H1 (cell line): ENCODE data around the gene ZNF512B. TPM values are rescaled to one million over a fixed set of nuclear protein-coding genes. Genes with fewer than 3 reads are reported as not detected.
A peak's percentile ranks its signal among the peaks of the same experiment; 100 is the strongest.

Source experiments
- CTCF ChIA-PET: fragments of 300-600 bp; sonication (Branson Sonifier 250); formaldehyde crosslinking; loops from one replicate; lab custom pipeline; 2021; ENCODE audit not compliant: partially characterized antibody; lab: Charles Lee
- POLR2A ChIA-PET: fragments of 300-600 bp; sonication (Branson Sonifier 250); formaldehyde crosslinking; loops from one replicate; lab custom pipeline; 2021; ENCODE audit warnings: inconsistent platforms; ENCODE audit not compliant: partially characterized antibody; lab: Charles Lee
- DNase-seq, 2 experiments: peaks; one replicate each; pipeline versions ENCODE4 v3.0.0 to v3.0.0-alpha.2; 2010 to 2022; ENCODE audit warnings: low spot score in 2 of 2, low read depth in 1 of 2, mixed read lengths in 1 of 2
- FAIRE-seq: peaks from 2 replicates; lab custom pipeline; 2011; peaks lifted over from hg19 to GRCh38; lab: Jason Lieb, UNC
- H2AFZ ChIP-seq: 2 replicates; pipeline ENCODE4 v1.8.1; 2012; ENCODE audit warnings: low read length, inconsistent platforms
- H2AK5ac ChIP-seq: 2 replicates; pipeline ENCODE4 v1.6.1; 2013; ENCODE audit warnings: low read depth, low read length
- H2BK120ac ChIP-seq: replicated peaks from 2 replicates; pipeline ENCODE3; 2013; ENCODE audit warnings: low read depth, low read length, inconsistent platforms
- H2BK12ac ChIP-seq: 2 replicates; pipeline ENCODE4 v1.6.1; 2013; ENCODE audit warnings: low read depth, low read length
- H2BK15ac ChIP-seq: 2 replicates; pipeline ENCODE4 v1.6.1; 2013; ENCODE audit warnings: low read length
- H2BK20ac ChIP-seq: 2 replicates; pipeline ENCODE4 v1.6.1; 2013; ENCODE audit warnings: low read length
- H2BK5ac ChIP-seq: 2 replicates; pipeline ENCODE4 v1.6.1; 2013; ENCODE audit warnings: low read depth, low read length
- H3K14ac ChIP-seq: 2 replicates; pipeline ENCODE4 v1.6.1; 2013; ENCODE audit warnings: inconsistent platforms; ENCODE audit not compliant: insufficient read length
- H3K18ac ChIP-seq: 2 replicates; pipeline ENCODE4 v1.6.1; 2013; ENCODE audit warnings: low read length; ENCODE audit errors: extremely low read depth
- H3K23ac ChIP-seq: 2 replicates; pipeline ENCODE4 v1.6.1; 2013; ENCODE audit warnings: inconsistent platforms; ENCODE audit not compliant: insufficient read length
- H3K23me2 ChIP-seq: 2 replicates; pipeline ENCODE4 v1.6.1; 2013; ENCODE audit warnings: low read depth, low read length
- H3K27ac ChIP-seq: 2 replicates; pipeline ENCODE4 v1.6.1; 2011; ENCODE audit warnings: low read depth, low read length, inconsistent platforms
- H3K27me3 ChIP-seq, 4 experiments: replicated peaks in 1 of 4; 1 replicate in 1 of 4; 2 replicates in 3 of 4; pipeline versions ENCODE4 v1.6.1 to v1.8.1; 2011 to 2013; ENCODE audit warnings: low read length in 3 of 4, mild to moderate bottlenecking in 3 of 4, inconsistent platforms in 2 of 4, mixed read lengths in 2 of 4, moderate library complexity in 1 of 4; ENCODE audit not compliant: control insufficient read depth in 3 of 4, insufficient read depth in 3 of 4; ENCODE audit errors: extremely low read depth in 1 of 4
- H3K36me3 ChIP-seq, 4 experiments: 2 replicates each; pipeline versions ENCODE4 v1.6.1 to v1.8.1; 2011 to 2013; ENCODE audit warnings: mild to moderate bottlenecking in 4 of 4, low read length in 3 of 4, moderate library complexity in 2 of 4, control low read depth in 1 of 4, inconsistent platforms in 1 of 4; ENCODE audit not compliant: insufficient read depth in 4 of 4, control insufficient read depth in 2 of 4
- H3K4ac ChIP-seq: replicated peaks from 2 replicates; pipeline ENCODE3; 2013; ENCODE audit warnings: low read length, low read depth, mixed read lengths, inconsistent platforms; ENCODE audit not compliant: insufficient read length
- H3K4me1 ChIP-seq, 4 experiments: replicated peaks in 1 of 4; 1 replicate in 1 of 4; 2 replicates in 3 of 4; pipeline versions ENCODE4 v1.6.1 to v1.8.1; 2011 to 2013; ENCODE audit warnings: low read length in 3 of 4, inconsistent platforms in 2 of 4, mixed read lengths in 1 of 4; ENCODE audit not compliant: insufficient read depth in 4 of 4, control insufficient read depth in 3 of 4
- H3K4me2 ChIP-seq, 2 experiments: 2 replicates each; pipeline versions ENCODE4 v1.6.1 to v1.8.1; 2011 to 2013; ENCODE audit warnings: low read depth in 2 of 2, low read length in 2 of 2, control low read depth in 1 of 2, inconsistent platforms in 1 of 2, mild to moderate bottlenecking in 1 of 2; ENCODE audit not compliant: insufficient read depth in 1 of 2
- H3K4me3 ChIP-seq, 4 experiments: fragments of 200-600, 300-600 bp in 1 of 4; sonication (generic), shearing (Covaris generic), sonication (Bioruptor Twin) in 1 of 4; 2 replicates each; pipeline versions ENCODE4 v1.5.1 to v1.8.1; 2011 to 2016; ENCODE audit warnings: low read length in 4 of 4, low read depth in 3 of 4, control low read depth in 2 of 4, inconsistent platforms in 2 of 4, mild to moderate bottlenecking in 2 of 4, mixed read lengths in 1 of 4, moderate library complexity in 1 of 4; ENCODE audit not compliant: insufficient read depth in 2 of 4; ENCODE audit errors: extremely low read depth in 1 of 4
- H3K56ac ChIP-seq: replicated peaks from 2 replicates; pipeline ENCODE3; 2013; ENCODE audit warnings: low read depth, mild to moderate bottlenecking, mixed read lengths, low read length, inconsistent platforms; ENCODE audit not compliant: insufficient read length
- H3K79me1 ChIP-seq: 2 replicates; pipeline ENCODE4 v1.6.1; 2013; ENCODE audit warnings: low read depth, low read length, control low read depth
- H3K79me2 ChIP-seq, 2 experiments: 2 replicates each; pipeline versions ENCODE4 v1.6.1 to v1.8.1; 2012 to 2013; ENCODE audit warnings: low read length in 2 of 2, mild to moderate bottlenecking in 2 of 2, inconsistent platforms in 1 of 2; ENCODE audit not compliant: insufficient read depth in 2 of 2, control insufficient read depth in 1 of 2
- H3K9ac ChIP-seq, 4 experiments: replicated peaks in 1 of 4; 1 replicate in 1 of 4; 2 replicates in 3 of 4; pipeline versions ENCODE4 v1.6.1 to v1.8.1; 2011 to 2013; ENCODE audit warnings: low read depth in 3 of 4, low read length in 3 of 4, control low read depth in 2 of 4, mild to moderate bottlenecking in 2 of 4, moderate library complexity in 2 of 4, inconsistent platforms in 1 of 4; ENCODE audit errors: extremely low read depth in 1 of 4
- H3K9me3 ChIP-seq, 2 experiments: 2 replicates each; pipeline versions ENCODE4 v1.6.1 to v1.8.1; 2012 to 2013; ENCODE audit warnings: mild to moderate bottlenecking in 2 of 2, moderate library complexity in 2 of 2, control low read depth in 1 of 2, inconsistent platforms in 1 of 2, low read depth in 1 of 2, low read length in 1 of 2, mixed read lengths in 1 of 2; ENCODE audit not compliant: insufficient read depth in 2 of 2
- H4K20me1 ChIP-seq, 2 experiments: replicated peaks in 1 of 2; 2 replicates each; pipeline versions ENCODE3 to v1.8.1; 2011 to 2013; ENCODE audit warnings: inconsistent platforms in 2 of 2, low read length in 2 of 2, mild to moderate bottlenecking in 1 of 2; ENCODE audit not compliant: insufficient read depth in 2 of 2, control insufficient read depth in 1 of 2
- H4K5ac ChIP-seq: 2 replicates; pipeline ENCODE4 v1.6.1; 2013; ENCODE audit warnings: low read length, low read depth, mixed read lengths, inconsistent platforms; ENCODE audit not compliant: insufficient read length
- H4K8ac ChIP-seq: 2 replicates; pipeline ENCODE4 v1.8.0; 2013; ENCODE audit warnings: mild to moderate bottlenecking, moderate library complexity, low read length, inconsistent platforms; ENCODE audit not compliant: insufficient read depth; ENCODE audit errors: extremely low read depth
- H4K91ac ChIP-seq: replicated peaks from 2 replicates; pipeline ENCODE3; 2013; ENCODE audit warnings: low read length, mixed read lengths, inconsistent platforms; ENCODE audit not compliant: insufficient read length
- CREB1 ChIP-seq: IDR thresholded peaks from 2 replicates; pipeline ENCODE4 v1.6.1; 2012; ENCODE audit warnings: inconsistent platforms
- EZH2 ChIP-seq: fragments of 200-600 bp; sonication (generic); IDR thresholded peaks from 2 replicates; pipeline ENCODE4 v1.7.1; 2012; ENCODE audit warnings: low read depth, mild to moderate bottlenecking, moderate library complexity, low read length, inconsistent platforms; ENCODE audit not compliant: severe bottlenecking
- PHF8 ChIP-seq: fragments of 200-600 bp; sonication (generic); conservative IDR thresholded peaks from 2 replicates; pipeline ENCODE4 v1.7.1; 2012; ENCODE audit warnings: low read depth, mild to moderate bottlenecking, inconsistent platforms, low read length, moderate library complexity
- RBBP5 ChIP-seq: IDR thresholded peaks from 2 replicates; pipeline ENCODE4 v1.7.1; 2012; ENCODE audit warnings: low read depth, mild to moderate bottlenecking, inconsistent platforms, low read length, moderate library complexity, borderline replicate concordance
- SIN3A ChIP-seq, 2 experiments: IDR thresholded peaks in 1 of 2; conservative IDR thresholded peaks in 1 of 2; 2 replicates each; pipeline ENCODE4 v1.6.1; 2011 to 2012; ENCODE audit warnings: low read length in 2 of 2, improper control_type of control experiment in 1 of 2, low read depth in 1 of 2, mild to moderate bottlenecking in 1 of 2
- SP1 ChIP-seq: IDR thresholded peaks from 2 replicates; pipeline ENCODE4 v1.6.1; 2011; ENCODE audit warnings: low read depth, low read length
- WGBS, 2 experiments: shearing (Covaris generic) in 1 of 2; methylation state at CpG; one replicate each; pipeline versions ENCODE4 v1.1.6 to v1.1.7; 2013 to 2015; ENCODE audit warnings: low lambda C conversion rate in 2 of 2, mixed read lengths in 2 of 2, inconsistent platforms in 1 of 2, low coverage in 1 of 2, missing lambda C conversion rate in 1 of 2; ENCODE audit not compliant: insufficient replicate concordance in 2 of 2, insufficient coverage in 1 of 2, insufficient read length in 1 of 2; ENCODE audit errors: extremely low coverage in 1 of 2, missing lambda C conversion rate in 1 of 2; 5-methylcytosine and 5-hydroxymethylcytosine counted together
- polyA plus RNA-seq, 7 experiments: library from polyadenylated mRNA; depleted of rRNA in 3 of 7; stranded (reverse) in 5 of 7; unstranded in 2 of 7; fragments of >200 nt in 5 of 7; fragments of 200-250 nt in 2 of 7; gene quantifications; 1 replicate in 5 of 7; 2 replicates in 1 of 7; 4 replicates in 1 of 7; pipeline versions ENCODE4 v1.2.1 to v1.2.3, GENCODE V29; 2011 to 2013; ENCODE audit warnings: missing spikeins in 2 of 7, mixed read lengths in 2 of 7
- total RNA-seq: library from RNA; stranded (reverse); fragmentation: NEBNext Ultra II Directional; extraction: Animal tissue kit (Norgen Biotek cat#: 25700); gene quantifications from 2 replicates; pipeline ENCODE4 v1.2.1, GENCODE V29; 2021
- TF ChIP-seq, protein P1 (sequence below): IDR thresholded peaks from 2 replicates; pipeline ENCODE4 v1.6.1; 2012; ENCODE audit warnings: inconsistent platforms
- TF ChIP-seq, protein P2 (sequence below): IDR thresholded peaks from 2 replicates; pipeline ENCODE4 v1.6.1; 2012; ENCODE audit warnings: inconsistent platforms

The ZNF512B gene
- total and polyA plus RNA-seq, 2 of the 8 experiments (the other 6 are each of a cell fraction or from before 2014, with no cell fraction given), result 7.3 to 26.6 TPM

DNA sequence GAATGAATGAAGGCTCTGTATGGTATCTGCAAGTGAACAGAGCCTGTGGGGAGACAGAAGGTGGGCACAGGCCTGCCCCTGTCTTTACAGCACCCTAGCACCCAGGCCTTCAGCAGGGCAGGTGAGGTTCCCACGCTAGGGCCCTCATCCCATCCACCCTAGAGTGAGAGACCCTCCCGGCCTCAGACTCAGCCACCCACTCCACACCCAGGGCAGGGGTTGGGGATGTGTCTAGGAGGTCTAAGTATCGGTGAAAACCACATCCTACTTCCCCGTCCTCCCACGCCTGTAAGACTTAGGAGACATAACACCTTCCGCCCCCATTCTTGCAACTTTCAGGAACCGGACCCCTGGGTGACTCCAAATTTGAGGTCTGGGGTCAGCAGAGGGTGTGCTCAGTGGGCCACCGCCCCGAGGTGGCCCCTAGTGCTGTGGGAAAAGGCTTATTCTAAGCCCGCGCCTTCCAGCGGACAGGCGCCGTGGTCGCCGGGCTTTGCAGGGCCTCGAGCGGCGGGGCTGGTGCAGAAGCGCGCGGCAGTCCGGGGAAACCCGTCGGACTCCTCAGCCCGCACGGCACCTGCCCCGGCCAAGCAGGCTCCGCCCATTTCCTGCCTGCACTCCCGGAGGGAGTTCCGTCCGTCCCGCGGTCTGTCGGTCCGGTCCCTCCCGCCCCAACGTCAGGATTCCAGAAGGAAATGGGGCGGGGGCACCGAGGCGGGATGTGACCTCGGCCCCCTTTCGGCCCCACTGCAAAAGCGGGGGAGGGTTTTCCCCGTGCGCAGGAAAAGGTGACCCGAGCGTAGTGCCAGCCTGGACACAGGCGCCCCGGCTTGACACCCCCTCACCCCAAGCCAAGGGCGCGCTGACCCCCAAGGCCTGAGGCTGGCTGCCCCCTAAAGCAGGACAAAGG is 8.8 kb upstream of the ZNF512B start:
- Histone ChIP-seq H2BK5ac (no peak overlapping the region), H3K79me1 (peaks cover 4% of the 10 kb centered on the region; the same call in 1 of the 2 replicates), H3K27ac (no peak overlapping the region), H2BK120ac (peak overlapping the region; percentile 55), H3K23ac (no peak overlapping the region), H2AK5ac (no peak overlapping the region), H3K4me3 (peak overlapping the region; percentile 57 to 89 (median 63)), H4K20me1 (peaks cover 3 to 12% of the 10 kb centered on the region in 2 experiments), H2BK12ac (peak overlapping the region; percentile 39; the same call in 1 of the 2 replicates), H3K14ac (no peak overlapping the region), H2BK15ac (peak overlapping the region; percentile 72; the same call in 1 of the 2 replicates), H4K5ac (peak overlapping the region; percentile 42), H3K9me3 (no peaks in the 10 kb centered on the region), H3K9ac (peak overlapping the region in 1 of 4 experiments; percentile 38; a peak in 1 of 7 replicates), H3K56ac (peak overlapping the region; percentile 52), H3K4ac (peak overlapping the region; percentile 67), H4K8ac (peak overlapping the region; percentile 57), H3K27me3 (peaks cover 0 to 9% (median 2%) of the 10 kb centered on the region in 4 experiments; a peak in 3 of 7 replicates), H3K79me2 (peaks cover 0 to 20% of the 10 kb centered on the region in 2 experiments; a peak in 3 of 4 replicates), H2BK20ac (no peak overlapping the region), H2AFZ (peak overlapping the region; percentile 79; the same call in 1 of the 2 replicates), H3K23me2 (peaks cover 14% of the 10 kb centered on the region), H3K4me1 (peaks cover 4 to 28% (median 12%) of the 10 kb centered on the region in 4 experiments; a peak in 6 of 7 replicates), H3K4me2 (peak overlapping the region; percentile 62 to 92), H4K91ac (peak overlapping the region; percentile 88), H3K18ac (no peak overlapping the region; the same call in none of the 2 replicates), H3K36me3 (peaks cover 0 to 5% (median 0%) of the 10 kb centered on the region in 4 experiments; a peak in 1 of 8 replicates)
- FAIRE-seq (no peak), DNase-seq (peak in 1 of 2 experiments; percentile 89)
- 12% methylated on average over 36 of the region's 52 CpGs; no CpG with 5 or more reads in 1 of the 2 experiments for WGBS, 2 experiments
- CTCF ChIA-PET, result interaction anchor here (1.2 to 1.3 kb wide), 3 partner anchors 44 to 375 kb away, joined by 3 to 5 read pairs (median 3); no protein-coding TSS in a partner anchor
- POLR2A ChIA-PET, result interaction anchor here (1.5 to 1.9 kb wide), 2 partner anchors 19 to 67 kb away, joined by 3 to 5 read pairs; no protein-coding TSS in a partner anchor
- TF ChIP-seq CREB1 (no peak), SIN3A (conservative IDR thresholded peaks at IDR 0.05 in 1 of 2, IDR thresholded peaks at IDR 0.05 in 1 of 2; ENCODE audit: low read depth in 1 of 2, low read length in 2 of 2) (peak in 1 of 2 experiments; percentile 55; a peak in 1 of 4 replicates), PHF8 (0 out of 2 replicates have a peak, but pooled peaks have one; percentile 39), SP1 (peak; percentile 57; the same call in 1 of the 2 replicates), EZH2 (no peak), RBBP5 (peak; percentile 78)
- TF ChIP-seq, protein P1, sequence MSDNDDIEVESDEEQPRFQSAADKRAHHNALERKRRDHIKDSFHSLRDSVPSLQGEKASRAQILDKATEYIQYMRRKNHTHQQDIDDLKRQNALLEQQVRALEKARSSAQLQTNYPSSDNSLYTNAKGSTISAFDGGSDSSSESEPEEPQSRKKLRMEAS, result peak; percentile 56; the same call in 1 of the 2 replicates
- TF ChIP-seq, protein P2, sequence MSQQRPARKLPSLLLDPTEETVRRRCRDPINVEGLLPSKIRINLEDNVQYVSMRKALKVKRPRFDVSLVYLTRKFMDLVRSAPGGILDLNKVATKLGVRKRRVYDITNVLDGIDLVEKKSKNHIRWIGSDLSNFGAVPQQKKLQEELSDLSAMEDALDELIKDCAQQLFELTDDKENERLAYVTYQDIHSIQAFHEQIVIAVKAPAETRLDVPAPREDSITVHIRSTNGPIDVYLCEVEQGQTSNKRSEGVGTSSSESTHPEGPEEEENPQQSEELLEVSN, result peak; percentile 70; the same call in 1 of the 2 replicates
